Ovary (tissue), 9 donors: Measurements from ENCODE around the gene KCNMA1. TPM values are rescaled to one million over a fixed set of nuclear protein-coding genes. Genes with fewer than 3 reads are reported as not detected.

Experiments used
- DNase-seq, 5 donors: peaks; one replicate each; pipeline ENCODE4 v3.0.0-alpha.2; 2019 to 2020
- H3K27ac ChIP-seq, 2 donors: fragments of 200-600 bp; one replicate each; pipeline versions ENCODE4 v1.5.1 to v1.8.0; 2019 to 2022
- H3K27me3 ChIP-seq: fragments of 200-600 bp; one replicate; pipeline ENCODE4 v1.8.0; 2022
- H3K36me3 ChIP-seq: fragments of 200-600 bp; sonication (generic); one replicate; pipeline ENCODE4 v1.5.1; 2019
- H3K4me1 ChIP-seq: one replicate; pipeline ENCODE4 v1.8.1; 2013; ENCODE audit warnings: mild to moderate bottlenecking, moderate library complexity; ENCODE audit not compliant: insufficient read depth
- H3K4me3 ChIP-seq: fragments of 200-600 bp; sonication (generic); one replicate; pipeline ENCODE4 v1.5.1; 2017
- H3K9me3 ChIP-seq, 2 donors: fragments of 200-600 bp in 1 of 2; sonication (generic) in 1 of 2; one replicate each; pipeline versions ENCODE4 v1.5.1 to v1.8.1; 2013 to 2019; ENCODE audit warnings: mild to moderate bottlenecking in 1 of 2, moderate library complexity in 1 of 2
- CTCF ChIP-seq, 3 donors: fragments of 450-650 bp in 2 of 3; fragments of 200-600 bp in 1 of 3; IDR thresholded peaks; one replicate each; pipeline versions ENCODE4 v1.5.1 to v1.8.0; 2016 to 2022; ENCODE audit warnings: antibody characterized with exemption in 3 of 3, mild to moderate bottlenecking in 1 of 3
- EP300 ChIP-seq: sonication (generic); formaldehyde crosslinking; IDR thresholded peaks from one replicate; pipeline ENCODE4 v1.6.1; 2017; ENCODE audit warnings: antibody characterized with exemption
- POLR2A ChIP-seq: fragments of 450-650 bp; IDR thresholded peaks from one replicate; pipeline ENCODE4 v1.6.1; 2017; ENCODE audit warnings: antibody characterized with exemption, mild to moderate bottlenecking, moderate library complexity
- WGBS, 3 donors: extraction: QIAGEN DNeasy Blood & Tissue Kit in 1 of 3; methylation state at CpG; one replicate each; pipeline versions ENCODE4 v1.1.5 to v1.1.7; 2013 to 2017; 5-methylcytosine and 5-hydroxymethylcytosine counted together
- intact Hi-C, 4 donors: fragments of 100-400 bp; cut with DNase I; formaldehyde crosslinking; loops; one replicate each; pipeline versions ENCODE4 v1.11.0 to v1.15.1; 2022 to 2023
- polyA plus RNA-seq, 2 donors: library from polyadenylated mRNA; stranded (reverse); fragments of 200-250 nt in 1 of 2; fragments of 350-450 nt in 1 of 2; fragmentation: Illumina TruSeq in 1 of 2; extraction: RNeasy Lipid Tissue Mini Kit (QIAGEN cat#74804) in 1 of 2; gene quantifications; one replicate each; pipeline ENCODE4 v1.2.3, GENCODE V29; 2013 to 2014
- total RNA-seq, 7 donors: library from RNA; depleted of rRNA in 2 of 7; stranded (reverse); fragments of >200 nt in 2 of 7; fragmentation: NEBNext Ultra II Directional in 3 of 7; extraction: Animal tissue kit (Norgen Biotek cat#: 25700) in 3 of 7; gene quantifications; one replicate each; pipeline versions ENCODE4 v1.1.0 to v1.2.4, GENCODE V29; 2016 to 2023
- donor health status: DM: no; HTN: no; CAD: no; lungs with moderate emphysema.
- donor health status: DM: no; HTN: no; CAD: no.
- donor health status: Bipolar disorder and iron deficiency.
- donor health status: DM: yes; HTN: yes; CAD: no.
- donor health status: DM: no; HTN: no; CAD: no.
- donor health status: DM: yes; HTN: yes; CAD: no.

The KCNMA1 gene
- total and polyA plus RNA-seq, 9 donors: 7.0 to 83.8 (median 25.1) TPM

- intact Hi-C loops: no loop called here
- DNase-seq: no peak
- no peaks in the 10 kb centered on the region for H3K9me3 ChIP-seq
- no peak for TF ChIP-seq EP300
- TF ChIP-seq POLR2A: no peak
- no peak for TF ChIP-seq CTCF (IDR thresholded peaks at IDR 0.05)
- H3K36me3 ChIP-seq: no peaks in the 10 kb centered on the region
- no peaks in the 10 kb centered on the region for H3K27me3 ChIP-seq
- H3K27ac ChIP-seq: no peak overlapping the region
- 60 to 74% (median 69%) methylated on average over 6 of the region's 6 CpGs for whole genome bisulfite sequencing, 3 donors
- H3K4me3 ChIP-seq: no peak overlapping the region
- no peaks in the 10 kb centered on the region for H3K4me1 ChIP-seq
Observed at GRCh38 chr10:76970711-76971519, 666.7 kb downstream of the KCNMA1 start.

- Histone ChIP-seq H3K36me3 (no peaks in the 10 kb centered on the region), H3K27me3 (no peaks in the 10 kb centered on the region), H3K9me3 (no peaks in the 10 kb centered on the region), H3K4me1 (no peaks in the 10 kb centered on the region), H3K4me3 (no peak overlapping the region), H3K27ac (no peak overlapping the region)
- DNase-seq: no peak
- intact Hi-C loops: no loop called here
- TF ChIP-seq EP300 (no peak), CTCF (IDR thresholded peaks at IDR 0.05) (no peak), POLR2A (no peak)
- WGBS, 3 donors: 89 to 92% (median 92%) methylated on average over 9 of the region's 9 CpGs
Observed at GRCh38 chr10:76969366-76969948, 668.2 kb downstream of the KCNMA1 start.

DNA sequence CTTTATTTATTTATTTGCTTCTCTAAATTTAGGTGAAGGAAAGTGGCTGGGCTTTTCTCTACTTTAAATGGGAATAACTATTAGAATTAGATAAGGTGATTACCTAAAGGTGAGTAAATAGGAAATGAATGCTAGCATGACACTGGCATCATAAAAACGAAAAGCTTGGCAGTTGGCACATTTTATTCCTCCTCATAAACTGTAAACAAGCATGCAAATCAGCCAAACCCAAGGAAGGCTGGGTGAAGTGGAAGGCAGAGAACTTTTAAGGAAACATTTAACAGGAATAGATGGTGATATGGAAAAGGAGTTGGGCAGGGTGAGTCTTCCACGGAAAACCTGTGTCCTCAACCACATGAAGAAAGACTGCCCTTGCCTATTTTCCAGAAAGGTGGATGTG, 669.1 kb downstream of the KCNMA1 start:
- TF ChIP-seq EP300 (no peak), POLR2A (no peak), CTCF (IDR thresholded peaks at IDR 0.05) (no peak)

DNA sequence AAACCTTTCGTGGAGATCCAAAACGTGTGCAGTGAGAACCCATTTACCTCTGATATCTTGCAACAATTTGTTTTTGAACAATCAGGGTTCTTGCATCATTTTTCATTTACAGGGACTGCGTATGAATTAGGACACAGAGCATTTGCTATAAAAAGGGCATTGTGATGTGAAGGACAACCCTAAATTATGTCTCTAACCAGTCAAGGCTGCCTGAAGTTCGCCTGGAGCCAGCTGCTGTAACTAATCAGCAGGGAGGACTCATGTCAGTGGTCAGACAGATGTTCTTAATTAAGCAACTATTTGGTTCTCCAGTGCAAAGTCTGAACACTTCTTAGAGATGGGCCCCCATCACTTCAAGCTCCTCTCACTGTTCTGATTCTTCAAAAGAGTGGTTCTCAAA, 674.8 kb downstream of the KCNMA1 start:
- Histone ChIP-seq H3K9me3 (no peaks in the 10 kb centered on the region), H3K27me3 (no peaks in the 10 kb centered on the region), H3K36me3 (no peaks in the 10 kb centered on the region), H3K4me3 (no peak overlapping the region), H3K4me1 (no peaks in the 10 kb centered on the region), H3K27ac (no peak overlapping the region)
- no peak for TF ChIP-seq POLR2A
- TF ChIP-seq EP300: no peak
- no peak for TF ChIP-seq CTCF (IDR thresholded peaks at IDR 0.05)
- 25 to 35% (median 30%) methylated on average over 4 of the region's 4 CpGs for WGBS, 3 donors
- intact Hi-C loops: loop anchor here in 1 of 4 donors (5.0 kb wide), 1 partner anchor 994 kb away; no protein-coding TSS in a partner anchor
- no peak for DNase-seq

More for the DNA sequence above, 669.1 kb downstream of the KCNMA1 start:
- H3K36me3 ChIP-seq: no peaks in the 10 kb centered on the region
- H3K9me3 ChIP-seq: no peaks in the 10 kb centered on the region
- no peak overlapping the region for H3K4me3 ChIP-seq
- no peaks in the 10 kb centered on the region for H3K27me3 ChIP-seq
- DNase-seq: no peak
- WGBS, 3 donors: 80 to 84% (median 84%) methylated on average over 2 of the region's 2 CpGs
- intact Hi-C loops: no loop called here
- no peaks in the 10 kb centered on the region for H3K4me1 ChIP-seq
- no peak overlapping the region for H3K27ac ChIP-seq
